GM19468 (cell line): ENCODE data around the gene DEFB124.
"Not testable (repeated sequence)": the region's sequence is repeated elsewhere in the genome, so short reads cannot be mapped to it uniquely, and the experiment has no call there.

Source experiments
- ATAC-seq: cut with Tn5 transposase; IDR thresholded peaks from one replicate; pipeline ENCODE4 v1.9.1; 2021; ENCODE audit warnings: mild to moderate bottlenecking, moderate library complexity, moderate number of reproducible peaks; ENCODE audit not compliant: unreplicated experiment; ENCODE audit errors: extremely low read depth

DEFB124 gene

GRCh38 chr20:31430568-31431115 is 44.3 kb downstream of the DEFB124 start:
- ATAC-seq = no peak

DNA sequence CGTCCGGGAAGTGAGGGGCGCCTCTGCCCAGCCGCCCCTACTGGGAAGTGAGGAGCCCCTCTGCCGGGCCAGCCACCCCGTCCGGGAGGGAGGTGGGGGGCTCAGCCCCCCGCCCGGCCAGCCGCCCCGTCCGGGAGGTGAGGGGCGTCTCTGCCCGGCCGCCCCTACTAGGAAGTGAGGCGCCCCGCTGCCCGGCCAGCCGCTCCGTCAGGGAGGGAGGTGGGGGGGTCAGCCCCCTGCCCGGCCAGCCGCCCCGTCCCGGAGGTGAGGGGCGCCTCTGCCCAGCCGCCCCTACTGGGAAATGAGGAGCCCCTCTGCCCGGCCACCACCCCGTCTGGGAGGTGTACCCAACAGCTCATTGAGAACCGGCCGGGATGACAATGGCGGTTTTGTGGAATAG is 47.4 kb downstream of the DEFB124 start:
- ATAC-seq = not testable (repeated sequence)

GRCh38 chr20:31426891-31427551 is 47.9 kb downstream of the DEFB124 start:
- not testable (repeated sequence) for ATAC-seq

DNA sequence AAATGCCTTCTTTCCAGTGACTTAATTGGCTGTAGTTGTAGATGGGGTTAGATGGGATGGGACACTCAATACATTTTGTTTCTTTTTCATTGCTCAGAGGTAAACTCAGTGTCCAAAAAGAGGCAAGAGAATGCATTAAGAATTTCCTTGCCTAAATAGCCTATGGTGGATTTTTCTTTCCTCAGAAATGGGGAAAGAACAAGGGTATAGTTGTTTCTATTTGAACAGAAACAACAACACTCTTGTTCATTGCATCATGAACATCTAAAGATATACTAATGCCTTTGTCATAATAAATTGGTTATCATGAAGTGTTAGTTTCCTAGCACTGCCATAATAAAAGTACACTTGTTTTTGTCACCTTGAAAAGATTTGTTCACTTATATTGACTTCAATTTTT is 49.1 kb downstream of the DEFB124 start:
- no peak for ATAC-seq

GRCh38 chr20:31418307-31418706 is 56.6 kb downstream of the DEFB124 start:
- no peak for ATAC-seq

DNA sequence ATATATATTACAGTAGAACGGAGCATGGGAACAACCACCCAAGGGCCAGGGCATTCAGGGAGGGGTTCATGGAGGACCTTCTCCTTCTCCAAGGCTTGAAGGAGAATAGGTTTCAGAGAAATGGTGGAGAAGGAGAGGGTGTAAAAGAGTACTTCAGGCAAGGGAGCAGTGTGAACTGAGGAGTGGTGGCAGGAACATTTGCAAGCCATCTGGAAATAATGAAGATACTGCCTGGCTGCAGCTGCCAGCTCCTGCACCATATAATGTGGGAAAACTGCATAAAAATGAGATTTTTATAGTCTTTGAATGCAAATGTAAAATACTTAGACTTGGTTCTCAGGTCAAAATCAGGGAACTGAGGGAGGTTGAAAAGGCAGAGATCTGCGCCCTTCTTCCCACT is 59.3 kb downstream of the DEFB124 start:
- ATAC-seq = no peak
